Prostate gland (tissue), 2 donors: ENCODE measurements around the gene RIPOR3.
A peak's percentile ranks its signal among the peaks of the same experiment; 100 is the strongest.

ENCODE experiments used
- POLR2A ChIP-seq: fragments of 450-650 bp; IDR thresholded peaks from one replicate; pipeline ENCODE4 v1.6.1; 2016; ENCODE audit warnings: antibody characterized with exemption, mild to moderate bottlenecking
- POLR2AphosphoS5 ChIP-seq: sonication (generic); formaldehyde crosslinking; IDR thresholded peaks from one replicate; pipeline ENCODE4 v1.6.1; 2017; ENCODE audit warnings: antibody characterized with exemption
- TF ChIP-seq, protein P1 (sequence below), 4 experiments: fragments of 200-600 bp in 2 of 4; fragments of 450-650 bp in 2 of 4; sonication (generic) in 2 of 4; IDR thresholded peaks; 1 replicate in 3 of 4; 2 replicates in 1 of 4; pipeline ENCODE4 v1.5.1; 2016 to 2019; ENCODE audit warnings: antibody characterized with exemption in 4 of 4, mild to moderate bottlenecking in 2 of 4, moderate library complexity in 2 of 4

DNA sequence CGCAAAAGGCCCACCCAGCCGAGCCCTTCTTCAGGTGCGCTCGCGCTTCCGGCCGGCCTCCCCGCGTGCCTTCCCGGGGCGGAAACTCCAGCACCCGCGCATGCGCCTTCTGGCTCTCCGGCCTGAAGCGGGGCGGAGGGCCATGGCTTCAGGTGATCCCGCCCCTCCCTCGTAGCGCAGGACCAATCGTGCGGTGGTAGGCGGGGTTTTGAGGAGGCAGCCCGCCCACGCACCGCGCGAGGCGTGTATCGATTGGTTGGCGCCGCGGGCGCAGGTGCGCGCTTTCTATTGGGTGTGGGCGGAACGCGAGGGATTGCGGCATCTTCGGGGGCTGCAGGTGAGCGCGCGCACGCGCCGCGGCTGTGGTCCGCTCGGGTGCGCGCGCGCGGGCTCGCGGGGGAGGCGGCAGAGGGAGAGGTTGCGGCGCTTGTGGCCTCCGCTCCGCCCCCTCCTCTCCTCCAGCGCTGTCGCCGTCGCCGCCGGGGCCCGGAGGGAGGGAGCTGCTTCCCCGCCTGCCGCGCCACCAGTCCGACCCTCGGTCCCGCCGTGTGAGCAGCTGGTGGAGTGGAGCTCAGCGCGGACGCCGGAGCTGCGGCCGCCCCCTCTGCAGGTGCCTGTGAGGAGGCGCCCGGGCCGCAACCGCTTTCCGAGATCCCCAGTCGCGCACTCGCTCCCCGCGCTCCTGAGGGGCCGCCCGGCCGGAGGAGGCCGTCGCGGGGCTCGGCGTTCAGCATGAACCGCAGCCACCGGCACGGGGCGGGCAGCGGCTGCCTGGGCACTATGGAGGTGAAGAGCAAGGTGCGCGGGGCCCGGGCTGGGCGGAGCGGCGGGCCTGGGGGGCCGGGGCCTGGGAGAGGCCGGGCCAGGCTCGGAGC lies 40.0 kb upstream of the RIPOR3 start, which contains the start of gene PARD6B:
- TF ChIP-seq, protein P1, sequence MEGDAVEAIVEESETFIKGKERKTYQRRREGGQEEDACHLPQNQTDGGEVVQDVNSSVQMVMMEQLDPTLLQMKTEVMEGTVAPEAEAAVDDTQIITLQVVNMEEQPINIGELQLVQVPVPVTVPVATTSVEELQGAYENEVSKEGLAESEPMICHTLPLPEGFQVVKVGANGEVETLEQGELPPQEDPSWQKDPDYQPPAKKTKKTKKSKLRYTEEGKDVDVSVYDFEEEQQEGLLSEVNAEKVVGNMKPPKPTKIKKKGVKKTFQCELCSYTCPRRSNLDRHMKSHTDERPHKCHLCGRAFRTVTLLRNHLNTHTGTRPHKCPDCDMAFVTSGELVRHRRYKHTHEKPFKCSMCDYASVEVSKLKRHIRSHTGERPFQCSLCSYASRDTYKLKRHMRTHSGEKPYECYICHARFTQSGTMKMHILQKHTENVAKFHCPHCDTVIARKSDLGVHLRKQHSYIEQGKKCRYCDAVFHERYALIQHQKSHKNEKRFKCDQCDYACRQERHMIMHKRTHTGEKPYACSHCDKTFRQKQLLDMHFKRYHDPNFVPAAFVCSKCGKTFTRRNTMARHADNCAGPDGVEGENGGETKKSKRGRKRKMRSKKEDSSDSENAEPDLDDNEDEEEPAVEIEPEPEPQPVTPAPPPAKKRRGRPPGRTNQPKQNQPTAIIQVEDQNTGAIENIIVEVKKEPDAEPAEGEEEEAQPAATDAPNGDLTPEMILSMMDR (IDR thresholded peaks at IDR 0.05), result no peak
- TF ChIP-seq POLR2AphosphoS5, result peak; percentile 94
- peak; percentile 97 for TF ChIP-seq POLR2A
